Right renal pelvis (tissue), 4 donors: ENCODE results near the gene AUTS2. TPM values are rescaled to one million over a fixed set of nuclear protein-coding genes. Genes with fewer than 3 reads are reported as not detected.
"Not testable (repeated sequence)": the region's sequence is repeated elsewhere in the genome, so short reads cannot be mapped to it uniquely, and the experiment has no call there.

Source experiments
- DNase-seq, 4 donors: peaks; one replicate each; pipeline ENCODE4 v3.0.0-alpha.2; 2013; ENCODE audit warnings: low read depth in 4 of 4, low spot score in 3 of 4, missing footprints in 1 of 4
- polyA plus RNA-seq, 4 donors: library from polyadenylated mRNA; unstranded; fragments of 120-200 nt; gene quantifications; one replicate each; pipeline ENCODE4 v1.2.1, GENCODE V29; 2013; ENCODE audit not compliant: insufficient read length in 4 of 4

AUTS2 gene
- polyA plus RNA-seq, 4 donors = 67.5 to 85.6 (median 76.0) TPM

GRCh38 chr7:70347463-70348254 lies 749.4 kb downstream of the AUTS2 start:
- no peak for DNase-seq

GRCh38 chr7:70349031-70349430 lies 750.8 kb downstream of the AUTS2 start:
- DNase-seq = no peak

- DNase-seq = no peak
Measured at GRCh38 chr7:70349819-70350218, 751.5 kb downstream of the AUTS2 start.

GRCh38 chr7:70352088-70352487 lies 753.8 kb downstream of the AUTS2 start:
- DNase-seq = no peak

GRCh38 chr7:70352906-70353305 lies 754.6 kb downstream of the AUTS2 start:
- DNase-seq = no peak

- no peak for DNase-seq
Measured at GRCh38 chr7:70353330-70353945, 755.2 kb downstream of the AUTS2 start.

GRCh38 chr7:70353946-70354335 lies 755.7 kb downstream of the AUTS2 start:
- DNase-seq = no peak

GRCh38 chr7:70354409-70355169 lies 756.3 kb downstream of the AUTS2 start:
- DNase-seq = no peak

GRCh38 chr7:70355198-70356020 lies 757.1 kb downstream of the AUTS2 start:
- DNase-seq = no peak

GRCh38 chr7:70356085-70356786 lies 758.0 kb downstream of the AUTS2 start:
- no peak for DNase-seq

- no peak for DNase-seq
Measured at GRCh38 chr7:70356787-70357328, 758.6 kb downstream of the AUTS2 start.

GRCh38 chr7:70360557-70360956 lies 762.3 kb downstream of the AUTS2 start:
- no peak for DNase-seq

- no peak for DNase-seq
Measured at GRCh38 chr7:70361821-70362220, 763.5 kb downstream of the AUTS2 start.

GRCh38 chr7:70364393-70364792 lies 766.1 kb downstream of the AUTS2 start:
- DNase-seq = not testable (repeated sequence)

GRCh38 chr7:70371652-70372051 lies 773.4 kb downstream of the AUTS2 start:
- DNase-seq = no peak

- peak; percentile 45 to 75 (median 62) for DNase-seq
Measured at GRCh38 chr7:70372768-70373515, 774.7 kb downstream of the AUTS2 start.

GRCh38 chr7:70374772-70375533 lies 776.7 kb downstream of the AUTS2 start:
- no peak for DNase-seq

- no peak for DNase-seq
Measured at GRCh38 chr7:70376561-70377031, 778.3 kb downstream of the AUTS2 start.
